H9 (cell line): Measurements from ENCODE around the gene KIAA0753. TPM values are rescaled to one million over a fixed set of nuclear protein-coding genes. Genes with fewer than 3 reads are reported as not detected.

Experiments
- DNase-seq: peaks from one replicate; pipeline ENCODE4 v3.0.0-alpha.2; 2017
- H2AFZ ChIP-seq: one replicate; pipeline ENCODE4 v1.6.1; 2013; ENCODE audit warnings: mild to moderate bottlenecking, low read length, control low read depth, moderate library complexity
- H2AK5ac ChIP-seq: 2 replicates; pipeline ENCODE4 v1.6.1; 2013; ENCODE audit warnings: low read length, control low read depth, mixed read lengths; ENCODE audit not compliant: insufficient read length
- H2BK120ac ChIP-seq: one replicate; pipeline ENCODE4 v1.6.1; 2013; ENCODE audit warnings: low read depth, mild to moderate bottlenecking, low read length, control low read depth, inconsistent platforms; ENCODE audit not compliant: poor library complexity, severe bottlenecking
- H2BK12ac ChIP-seq: 2 replicates; pipeline ENCODE4 v1.6.1; 2013; ENCODE audit warnings: low read length, control low read depth, mixed read lengths, low read depth; ENCODE audit not compliant: insufficient read length
- H2BK15ac ChIP-seq: 2 replicates; pipeline ENCODE4 v1.6.1; 2013; ENCODE audit warnings: low read depth, low read length, control low read depth
- H2BK20ac ChIP-seq: one replicate; pipeline ENCODE4 v1.6.1; 2013; ENCODE audit warnings: low read depth, mild to moderate bottlenecking, low read length, control low read depth, inconsistent platforms; ENCODE audit not compliant: poor library complexity, severe bottlenecking
- H2BK5ac ChIP-seq: 2 replicates; pipeline ENCODE4 v1.6.1; 2013; ENCODE audit warnings: low read length, control low read depth, mixed read lengths; ENCODE audit not compliant: insufficient read length
- H3K14ac ChIP-seq: 2 replicates; pipeline ENCODE4 v1.6.1; 2013; ENCODE audit warnings: low read length, control low read depth; ENCODE audit not compliant: insufficient read depth
- H3K18ac ChIP-seq: 2 replicates; pipeline ENCODE4 v1.6.1; 2013; ENCODE audit warnings: low read depth, mild to moderate bottlenecking, mixed read lengths, low read length, control low read depth; ENCODE audit not compliant: insufficient read length
- H3K23ac ChIP-seq: 2 replicates; pipeline ENCODE4 v1.6.1; 2013; ENCODE audit warnings: low read length, control low read depth, mixed read lengths, low read depth; ENCODE audit not compliant: insufficient read length
- H3K23me2 ChIP-seq: 2 replicates; pipeline ENCODE4 v1.6.1; 2013; ENCODE audit warnings: low read depth, mild to moderate bottlenecking, mixed read lengths, low read length, control low read depth; ENCODE audit not compliant: insufficient read length, poor library complexity, severe bottlenecking
- H3K27ac ChIP-seq: 2 replicates; pipeline ENCODE4 v1.5.1; 2013; ENCODE audit warnings: low read length, control low read depth, mixed read lengths, low read depth; ENCODE audit not compliant: insufficient read length
- H3K27me3 ChIP-seq: 2 replicates; pipeline ENCODE4 v1.6.1; 2013; ENCODE audit warnings: low read length, control low read depth, inconsistent platforms; ENCODE audit not compliant: insufficient read depth
- H3K4ac ChIP-seq: 2 replicates; pipeline ENCODE4 v1.6.1; 2013; ENCODE audit warnings: low read depth, mild to moderate bottlenecking, control low read depth, inconsistent platforms, low read length, moderate library complexity
- H3K4me1 ChIP-seq: 2 replicates; pipeline ENCODE4 v1.6.1; 2013; ENCODE audit warnings: low read length, control low read depth, inconsistent platforms; ENCODE audit not compliant: insufficient read depth
- H3K4me2 ChIP-seq: 2 replicates; pipeline ENCODE4 v1.6.1; 2013; ENCODE audit warnings: low read length, control low read depth, mixed read lengths; ENCODE audit not compliant: insufficient read length, insufficient read depth
- H3K56ac ChIP-seq: 2 replicates; pipeline ENCODE4 v1.6.1; 2013; ENCODE audit warnings: low read depth, mild to moderate bottlenecking, mixed read lengths, low read length, control low read depth; ENCODE audit not compliant: insufficient read length
- H3K79me1 ChIP-seq: 2 replicates; pipeline ENCODE4 v1.6.1; 2013; ENCODE audit warnings: low read depth, mild to moderate bottlenecking, moderate library complexity, low read length, control low read depth, inconsistent platforms; ENCODE audit not compliant: insufficient read depth, poor library complexity, severe bottlenecking
- H3K79me2 ChIP-seq: 2 replicates; pipeline ENCODE4 v1.6.1; 2013; ENCODE audit warnings: low read length, control low read depth, inconsistent platforms; ENCODE audit not compliant: insufficient read depth
- H3K9ac ChIP-seq: 2 replicates; pipeline ENCODE4 v1.6.1; 2013; ENCODE audit warnings: low read length, control low read depth, mixed read lengths; ENCODE audit not compliant: insufficient read length; ENCODE audit errors: extremely low read depth
- H3K9me3 ChIP-seq: one replicate; pipeline ENCODE4 v1.6.1; 2013; ENCODE audit warnings: low read depth, low read length, inconsistent platforms; ENCODE audit not compliant: control insufficient read depth
- H3T11ph ChIP-seq: one replicate; pipeline ENCODE4 v1.6.1; 2013; ENCODE audit warnings: mild to moderate bottlenecking, low read length, control low read depth, inconsistent platforms
- H4K20me1 ChIP-seq: one replicate; pipeline ENCODE4 v1.6.1; 2013; ENCODE audit not compliant: control insufficient read depth, insufficient read length, insufficient read depth
- H4K5ac ChIP-seq: 2 replicates; pipeline ENCODE4 v1.6.1; 2013; ENCODE audit warnings: low read depth, mild to moderate bottlenecking, mixed read lengths, low read length, control low read depth; ENCODE audit not compliant: insufficient read length
- H4K8ac ChIP-seq: replicated peaks from 2 replicates; pipeline ENCODE4 v1.6.1; 2013; ENCODE audit warnings: low read length, control low read depth, mixed read lengths, low read depth; ENCODE audit not compliant: insufficient read length
- H4K91ac ChIP-seq: 2 replicates; pipeline ENCODE4 v1.6.1; 2013; ENCODE audit warnings: low read depth, mild to moderate bottlenecking, moderate library complexity, mixed read lengths, low read length, control low read depth; ENCODE audit not compliant: insufficient read length
- H3K27ac Mint-ChIP-seq, 3 experiments: 2 replicates in 2 of 3; 3 replicates in 1 of 3; pipeline ENCODE4 v1.8.0; 2020 to 2021; ENCODE audit warnings: mixed read lengths in 3 of 3, mild to moderate bottlenecking in 1 of 3, moderate library complexity in 1 of 3
- H3K27me3 Mint-ChIP-seq: 2 replicates; pipeline ENCODE4 v1.8.0; 2021; ENCODE audit warnings: low read depth, mild to moderate bottlenecking, moderate library complexity, mixed read lengths
- H3K36me3 Mint-ChIP-seq, 3 experiments: 2 replicates in 2 of 3; 3 replicates in 1 of 3; pipeline ENCODE4 v1.8.0; 2020 to 2021; ENCODE audit warnings: low read depth in 3 of 3, mixed read lengths in 3 of 3; ENCODE audit not compliant: insufficient read depth in 1 of 3
- H3K4me1 Mint-ChIP-seq, 2 experiments: 2 replicates each; pipeline ENCODE4 v1.8.0; 2020; ENCODE audit warnings: mixed read lengths in 2 of 2
- H3K4me3 Mint-ChIP-seq, 2 experiments: 2 replicates in 1 of 2; 3 replicates in 1 of 2; pipeline ENCODE4 v1.8.0; 2020 to 2021; ENCODE audit warnings: mild to moderate bottlenecking in 2 of 2, mixed read lengths in 2 of 2, moderate library complexity in 1 of 2
- H3K9me3 Mint-ChIP-seq, 2 experiments: 2 replicates in 1 of 2; 3 replicates in 1 of 2; pipeline ENCODE4 v1.8.0; 2020; ENCODE audit warnings: mild to moderate bottlenecking in 2 of 2, mixed read lengths in 2 of 2, moderate library complexity in 1 of 2
- WGBS: extraction: QIAGEN DNeasy Blood & Tissue Kit; methylation state at CpG from one replicate; pipeline ENCODE4 v1.1.7; 2013; ENCODE audit warnings: missing lambda C conversion rate, low lambda C conversion rate, mixed read lengths; ENCODE audit not compliant: insufficient read length; ENCODE audit errors: extremely low coverage; 5-methylcytosine and 5-hydroxymethylcytosine counted together
- total RNA-seq: library from RNA; stranded (reverse); gene quantifications from 2 replicates; pipeline ENCODE4 v1.2.1, GENCODE V29; 2021
- TF ChIP-seq, protein P1 (sequence below): fragments of 200-600 bp; sonication (generic); conservative IDR thresholded peaks from 3 replicates; pipeline ENCODE4 v1.8.0; 2021; ENCODE audit warnings: antibody characterized with exemption, mild to moderate bottlenecking

KIAA0753 gene
- total RNA-seq, 1 experiment from 2014 or later = 37.2 TPM

DNA sequence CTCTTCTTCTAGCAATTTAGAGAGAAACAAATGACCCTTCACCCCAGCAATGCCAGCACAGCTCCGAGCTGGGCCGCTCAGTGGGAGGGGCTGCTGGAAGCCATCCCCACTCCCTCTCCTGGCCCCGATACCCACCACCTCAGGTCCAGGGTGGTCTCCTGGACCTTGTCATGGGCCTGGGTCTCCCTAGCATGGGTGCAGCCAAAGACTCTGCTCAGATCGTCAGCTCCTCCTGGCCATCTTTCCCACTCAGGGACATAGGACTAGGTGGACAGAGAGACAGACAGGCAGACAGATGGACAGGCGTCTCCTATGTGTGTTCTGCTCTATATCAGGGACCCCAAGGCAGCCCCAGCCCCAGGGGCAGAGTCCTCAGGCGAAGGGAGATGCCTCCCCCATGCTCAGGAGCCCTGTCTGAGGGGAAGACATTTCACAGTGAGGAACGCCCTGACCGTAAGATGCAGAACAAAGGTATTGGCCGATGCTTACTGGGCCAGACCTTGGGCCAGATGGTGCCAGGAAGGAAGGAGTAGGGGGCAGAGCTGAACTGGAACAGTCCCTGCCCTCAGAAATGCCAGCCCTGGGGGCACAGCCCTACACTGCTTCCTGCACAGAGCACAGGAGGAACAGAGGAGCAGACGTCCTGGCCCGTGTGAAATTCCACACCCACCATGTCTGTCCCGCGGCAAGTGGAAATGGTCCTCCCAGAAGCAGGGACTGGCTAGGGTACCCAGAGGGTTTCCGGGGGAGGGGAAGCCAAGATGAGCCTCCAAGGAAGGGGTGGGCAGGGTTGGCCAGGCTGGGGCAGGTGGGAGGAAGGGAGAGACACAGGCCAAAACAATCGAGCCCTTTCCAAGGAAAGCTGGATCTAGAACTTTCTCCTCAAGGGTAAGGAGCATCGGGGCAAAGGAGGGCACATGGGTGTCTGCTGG, 97.2 kb downstream of the KIAA0753 start:
- no peak for DNase-seq
- H3K79me1 ChIP-seq = no peaks in the 10 kb centered on the region
- no peak overlapping the region for H4K8ac ChIP-seq
- peaks cover 2% of the 10 kb centered on the region; the same call in 1 of the 2 replicates for H3K27me3 Mint-ChIP-seq
- H2BK120ac ChIP-seq = no peak overlapping the region
- H3T11ph ChIP-seq = no peak overlapping the region
- no peak overlapping the region for H3K14ac ChIP-seq
- no peak overlapping the region for H3K4ac ChIP-seq
- H3K9me3 ChIP-seq = no peaks in the 10 kb centered on the region
- H2BK20ac ChIP-seq = no peak overlapping the region
- H3K9me3 Mint-ChIP-seq = peaks cover 5% of the 10 kb centered on the region in 2 experiments; a peak in 3 of 5 replicates
- no CpG with 5 or more reads among the region's 16 CpGs for WGBS
- no peak overlapping the region for H2BK12ac ChIP-seq
- no peak overlapping the region for H2BK5ac ChIP-seq
- peaks cover 39 to 40% of the 10 kb centered on the region in 2 experiments for H3K4me1 Mint-ChIP-seq
- H2AFZ ChIP-seq = no peak overlapping the region
- H3K27ac Mint-ChIP-seq = no peak overlapping the region; a peak in 1 of 7 replicates
- H3K27me3 ChIP-seq = no peaks in the 10 kb centered on the region
- peaks cover 5% of the 10 kb centered on the region for H4K20me1 ChIP-seq
- H3K4me3 Mint-ChIP-seq = no peak overlapping the region
- no peak overlapping the region for H4K91ac ChIP-seq
- H3K23me2 ChIP-seq = no peaks in the 10 kb centered on the region
- no peak overlapping the region for H3K9ac ChIP-seq
- H2AK5ac ChIP-seq = no peak overlapping the region
- H3K4me2 ChIP-seq = no peak overlapping the region
- H3K27ac ChIP-seq = no peak overlapping the region
- TF ChIP-seq, protein P1, sequence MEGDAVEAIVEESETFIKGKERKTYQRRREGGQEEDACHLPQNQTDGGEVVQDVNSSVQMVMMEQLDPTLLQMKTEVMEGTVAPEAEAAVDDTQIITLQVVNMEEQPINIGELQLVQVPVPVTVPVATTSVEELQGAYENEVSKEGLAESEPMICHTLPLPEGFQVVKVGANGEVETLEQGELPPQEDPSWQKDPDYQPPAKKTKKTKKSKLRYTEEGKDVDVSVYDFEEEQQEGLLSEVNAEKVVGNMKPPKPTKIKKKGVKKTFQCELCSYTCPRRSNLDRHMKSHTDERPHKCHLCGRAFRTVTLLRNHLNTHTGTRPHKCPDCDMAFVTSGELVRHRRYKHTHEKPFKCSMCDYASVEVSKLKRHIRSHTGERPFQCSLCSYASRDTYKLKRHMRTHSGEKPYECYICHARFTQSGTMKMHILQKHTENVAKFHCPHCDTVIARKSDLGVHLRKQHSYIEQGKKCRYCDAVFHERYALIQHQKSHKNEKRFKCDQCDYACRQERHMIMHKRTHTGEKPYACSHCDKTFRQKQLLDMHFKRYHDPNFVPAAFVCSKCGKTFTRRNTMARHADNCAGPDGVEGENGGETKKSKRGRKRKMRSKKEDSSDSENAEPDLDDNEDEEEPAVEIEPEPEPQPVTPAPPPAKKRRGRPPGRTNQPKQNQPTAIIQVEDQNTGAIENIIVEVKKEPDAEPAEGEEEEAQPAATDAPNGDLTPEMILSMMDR = no peak
- 0 out of 7 replicates have a peak, but pooled peaks cover 0 to 3% (median 0%) of the 10 kb centered on the region in 3 experiments for H3K36me3 Mint-ChIP-seq
- H3K18ac ChIP-seq = no peak overlapping the region
- no peaks in the 10 kb centered on the region for H3K79me2 ChIP-seq
- no peak overlapping the region for H4K5ac ChIP-seq
- H3K23ac ChIP-seq = no peak overlapping the region
- H3K56ac ChIP-seq = no peak overlapping the region
- H3K4me1 ChIP-seq = no peaks in the 10 kb centered on the region
- no peak overlapping the region for H2BK15ac ChIP-seq
